Spleen (tissue), 11 donors: Measurements from ENCODE around the gene ZNF536. TPM values are rescaled to one million over a fixed set of nuclear protein-coding genes. Genes with fewer than 3 reads are reported as not detected.
"Not testable (repeated sequence)": the region's sequence is repeated elsewhere in the genome, so short reads cannot be mapped to it uniquely, and the experiment has no call there.

Experiments
- DNase-seq: peaks from one replicate; pipeline ENCODE4 v3.0.0-alpha.2; 2020
- H3K27ac ChIP-seq, 8 donors: fragments of 200-600 bp; sonication (generic) in 7 of 8; 1 replicate in 4 of 8; 2 replicates in 4 of 8; pipeline versions ENCODE4 v1.5.0 to v1.8.0; 2016 to 2021; ENCODE audit warnings: inconsistent platforms in 4 of 8, mild to moderate bottlenecking in 4 of 8, moderate library complexity in 1 of 8
- H3K27me3 ChIP-seq, 7 donors: fragments of 200-600 bp; sonication (generic) in 6 of 7; replicated peaks in 1 of 7; 1 replicate in 4 of 7; 2 replicates in 3 of 7; pipeline versions ENCODE4 v1.5.0 to v1.8.0; 2016 to 2021; ENCODE audit warnings: inconsistent platforms in 3 of 7, mild to moderate bottlenecking in 1 of 7
- H3K36me3 ChIP-seq, 6 donors: fragments of 200-600 bp; sonication (generic) in 5 of 6; 1 replicate in 4 of 6; 2 replicates in 2 of 6; pipeline versions ENCODE4 v1.5.0 to v1.8.0; 2016 to 2021; ENCODE audit warnings: inconsistent platforms in 2 of 6
- H3K4me1 ChIP-seq, 6 donors: fragments of 200-600 bp; sonication (generic) in 5 of 6; 1 replicate in 3 of 6; 2 replicates in 3 of 6; pipeline versions ENCODE4 v1.5.0 to v1.8.0; 2016 to 2021; ENCODE audit warnings: inconsistent platforms in 3 of 6
- H3K4me3 ChIP-seq, 8 donors: fragments of 200-600 bp; sonication (generic) in 7 of 8; 1 replicate in 4 of 8; 2 replicates in 4 of 8; pipeline versions ENCODE4 v1.5.0 to v1.8.0; 2016 to 2021; ENCODE audit warnings: inconsistent platforms in 4 of 8, mild to moderate bottlenecking in 4 of 8, moderate library complexity in 2 of 8
- H3K9me3 ChIP-seq, 8 donors: fragments of 200-600 bp; sonication (generic) in 7 of 8; 1 replicate in 4 of 8; 2 replicates in 4 of 8; pipeline versions ENCODE4 v1.5.0 to v1.8.0; 2016 to 2021; ENCODE audit warnings: inconsistent platforms in 4 of 8
- POLR2A ChIP-seq, 3 donors: fragments of 450-650 bp; IDR thresholded peaks; one replicate each; pipeline ENCODE4 v1.5.1; 2017; ENCODE audit warnings: antibody characterized with exemption in 3 of 3, mild to moderate bottlenecking in 1 of 3
- POLR2AphosphoS5 ChIP-seq, 3 donors: sonication (generic); formaldehyde crosslinking; IDR thresholded peaks; one replicate each; pipeline ENCODE4 v1.5.1; 2017; ENCODE audit warnings: antibody characterized with exemption in 3 of 3
- WGBS, 5 donors: extraction: QIAGEN DNeasy Blood & Tissue Kit in 3 of 5; methylation state at CpG; one replicate each; pipeline versions ENCODE4 v1.1.5 to v1.1.7; 2013 to 2018; 5-methylcytosine and 5-hydroxymethylcytosine counted together
- intact Hi-C: fragments of 100-400 bp; cut with DNase I; formaldehyde crosslinking; loops from one replicate; pipeline ENCODE4 v1.15.0; 2023; ENCODE audit warnings: low total_unique reads
- polyA plus RNA-seq, 3 donors: library from polyadenylated mRNA; stranded (reverse); fragments of 200-250 nt; gene quantifications; one replicate each; pipeline ENCODE4 v1.2.1, GENCODE V29; 2013
- total RNA-seq, 7 donors: library from RNA; depleted of rRNA in 3 of 7; stranded (reverse); fragments of >200 nt in 3 of 7; fragmentation: NEBNext Ultra II Directional in 4 of 7; extraction: Animal tissue kit (Norgen Biotek cat#: 25700) in 4 of 7; gene quantifications; one replicate each; pipeline versions ENCODE4 v1.1.0 to v1.2.1, GENCODE V29; 2016 to 2021
- TF ChIP-seq, protein P1 (sequence below), 11 experiments: fragments of 200-600 bp in 7 of 11; fragments of 450-650 bp in 4 of 11; sonication (generic) in 4 of 11; IDR thresholded peaks in 8 of 11; conservative IDR thresholded peaks in 3 of 11; 1 replicate in 7 of 11; 2 replicates in 4 of 11; pipeline versions ENCODE4 v1.4.0 to v1.8.0; 2016 to 2021; ENCODE audit warnings: antibody characterized with exemption in 11 of 11, inconsistent platforms in 4 of 11, mild to moderate bottlenecking in 1 of 11
- donor health status: healthy with polysubstance abuse.
- donor health status: DM: no; HTN: no; CAD: no; lungs with moderate emphysema.
- donor health status: DM: no; HTN: no; CAD: no.
- donor health status: Bipolar disorder and iron deficiency.
- donor health status: healthy.
- donor health status: DM: no; HTN: no; CAD: no.
- donor health status: DM: yes; HTN: yes; CAD: no.

The ZNF536 gene
- total and polyA plus RNA-seq, 10 donors = 0.13 to 4.1 (median 2.1) TPM

DNA sequence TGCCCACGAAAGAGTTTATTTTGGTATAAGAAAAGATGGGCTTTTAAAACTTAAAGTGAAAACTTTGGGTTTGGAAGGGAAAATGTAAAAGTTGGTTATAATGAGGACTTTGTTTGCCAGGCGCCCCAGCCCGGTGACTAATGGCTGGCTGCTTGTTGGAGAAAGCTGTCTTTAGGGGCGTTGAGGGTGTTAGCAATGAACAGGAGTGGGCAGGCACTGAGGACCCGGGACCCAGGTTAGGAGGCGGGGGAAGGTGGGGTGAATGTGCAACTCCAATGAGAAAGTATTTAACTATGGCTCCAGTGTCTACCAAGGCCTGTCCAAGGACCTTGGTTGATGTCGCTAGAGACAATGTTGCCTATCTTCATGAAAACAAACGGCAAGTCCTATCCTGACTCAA lies 118.6 kb downstream of the ZNF536 start:
- Histone ChIP-seq H3K27ac (no peak overlapping the region), H3K4me1 (no peaks in the 10 kb centered on the region), H3K9me3 (peaks cover 0 to 6% (median 0%) of the 10 kb centered on the region in 8 donors), H3K27me3 (peaks cover 0 to 28% (median 0%) of the 10 kb centered on the region in 7 donors), H3K4me3 (no peak overlapping the region), H3K36me3 (no peaks in the 10 kb centered on the region)
- no peak for TF ChIP-seq POLR2A (IDR thresholded peaks at IDR 0.05)
- no peak for DNase-seq
- intact Hi-C loops = no loop called here
- WGBS, 5 donors = 87 to 92% (median 90%) methylated on average over 8 of the region's 8 CpGs

DNA sequence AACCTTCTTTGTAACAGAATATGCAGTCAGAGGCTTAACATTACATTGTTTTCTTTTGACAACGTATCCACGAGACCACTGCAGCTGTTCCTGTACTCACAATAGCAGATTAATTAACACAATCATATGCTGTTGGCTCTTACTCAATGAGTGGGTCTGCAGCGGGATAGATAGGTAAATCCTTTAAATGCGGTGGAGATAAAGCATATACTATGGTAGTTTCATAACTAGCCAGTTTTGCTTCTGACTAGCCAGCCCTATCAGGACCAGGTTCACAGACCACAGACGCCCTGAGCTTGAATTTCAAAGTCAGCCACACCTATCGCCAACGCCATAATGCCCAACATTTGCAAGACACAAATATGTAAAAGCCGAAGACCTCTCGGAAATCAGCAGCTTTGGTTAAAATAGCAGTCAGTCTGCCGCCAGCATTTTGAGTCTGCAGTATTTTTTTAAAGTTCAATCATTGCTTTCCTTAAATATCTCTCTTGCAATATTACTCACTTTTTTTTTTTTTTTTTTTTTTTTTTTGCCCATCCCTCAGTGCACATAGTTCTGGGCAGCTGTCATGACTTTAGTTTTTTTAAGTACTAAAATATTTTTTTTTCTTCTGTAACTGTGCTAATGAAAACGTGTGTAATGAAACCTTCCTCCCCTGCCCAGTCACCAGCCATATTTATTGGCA lies 120.5 kb downstream of the ZNF536 start:
- WGBS, 5 donors = 43 to 52% (median 49%) methylated on average over 11 of the region's 11 CpGs
- H3K27me3 ChIP-seq = peaks cover 0 to 19% (median 0%) of the 10 kb centered on the region in 7 donors
- TF ChIP-seq, protein P1, sequence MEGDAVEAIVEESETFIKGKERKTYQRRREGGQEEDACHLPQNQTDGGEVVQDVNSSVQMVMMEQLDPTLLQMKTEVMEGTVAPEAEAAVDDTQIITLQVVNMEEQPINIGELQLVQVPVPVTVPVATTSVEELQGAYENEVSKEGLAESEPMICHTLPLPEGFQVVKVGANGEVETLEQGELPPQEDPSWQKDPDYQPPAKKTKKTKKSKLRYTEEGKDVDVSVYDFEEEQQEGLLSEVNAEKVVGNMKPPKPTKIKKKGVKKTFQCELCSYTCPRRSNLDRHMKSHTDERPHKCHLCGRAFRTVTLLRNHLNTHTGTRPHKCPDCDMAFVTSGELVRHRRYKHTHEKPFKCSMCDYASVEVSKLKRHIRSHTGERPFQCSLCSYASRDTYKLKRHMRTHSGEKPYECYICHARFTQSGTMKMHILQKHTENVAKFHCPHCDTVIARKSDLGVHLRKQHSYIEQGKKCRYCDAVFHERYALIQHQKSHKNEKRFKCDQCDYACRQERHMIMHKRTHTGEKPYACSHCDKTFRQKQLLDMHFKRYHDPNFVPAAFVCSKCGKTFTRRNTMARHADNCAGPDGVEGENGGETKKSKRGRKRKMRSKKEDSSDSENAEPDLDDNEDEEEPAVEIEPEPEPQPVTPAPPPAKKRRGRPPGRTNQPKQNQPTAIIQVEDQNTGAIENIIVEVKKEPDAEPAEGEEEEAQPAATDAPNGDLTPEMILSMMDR (IDR thresholded peaks at IDR 0.05 in 8 of 11, conservative IDR thresholded peaks at IDR 0.05 in 3 of 11) = no peak
- TF ChIP-seq POLR2A (IDR thresholded peaks at IDR 0.05) (no peak), POLR2AphosphoS5 (IDR thresholded peaks at IDR 0.05) (no peak)
- no peak for DNase-seq
- no peaks in the 10 kb centered on the region for H3K36me3 ChIP-seq
- H3K9me3 ChIP-seq = no peaks in the 10 kb centered on the region
- H3K4me3 ChIP-seq = no peak overlapping the region
- H3K27ac ChIP-seq = no peak overlapping the region
- no peaks in the 10 kb centered on the region for H3K4me1 ChIP-seq
- intact Hi-C loops = no loop called here

DNA sequence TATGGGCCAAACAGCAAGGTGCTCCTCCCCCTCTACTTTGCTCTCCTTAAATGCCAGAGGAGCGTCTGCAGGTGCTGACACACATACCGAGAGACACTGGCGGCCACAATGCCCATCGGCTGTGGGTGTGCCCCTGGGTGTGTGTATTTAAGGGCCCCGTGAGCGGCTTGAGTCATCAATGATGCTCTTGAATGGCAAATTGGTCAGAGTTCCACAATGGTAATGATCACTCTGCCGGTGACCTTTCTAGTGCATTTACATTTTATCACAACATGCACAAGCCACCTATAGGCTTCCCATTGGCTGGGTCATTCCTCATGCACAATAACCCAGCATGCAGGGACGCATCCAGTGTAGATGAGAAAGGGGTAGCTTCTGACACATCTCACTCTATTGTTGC lies 124.8 kb downstream of the ZNF536 start:
- intact Hi-C loops = no loop called here
- WGBS, 5 donors = 72 to 85% (median 79%) methylated on average over 7 to 8 of the region's 8 CpGs
- Histone ChIP-seq H3K4me1 (no peaks in the 10 kb centered on the region), H3K27ac (no peak overlapping the region), H3K9me3 (no peaks in the 10 kb centered on the region), H3K36me3 (no peaks in the 10 kb centered on the region), H3K4me3 (no peak overlapping the region), H3K27me3 (peaks cover 0 to 16% (median 0%) of the 10 kb centered on the region in 7 donors)
- TF ChIP-seq POLR2AphosphoS5 (IDR thresholded peaks at IDR 0.05) (no peak), POLR2A (IDR thresholded peaks at IDR 0.05) (no peak)
- TF ChIP-seq, protein P1 (IDR thresholded peaks at IDR 0.05 in 8 of 11, conservative IDR thresholded peaks at IDR 0.05 in 3 of 11) = no peak
- no peak for DNase-seq

DNA sequence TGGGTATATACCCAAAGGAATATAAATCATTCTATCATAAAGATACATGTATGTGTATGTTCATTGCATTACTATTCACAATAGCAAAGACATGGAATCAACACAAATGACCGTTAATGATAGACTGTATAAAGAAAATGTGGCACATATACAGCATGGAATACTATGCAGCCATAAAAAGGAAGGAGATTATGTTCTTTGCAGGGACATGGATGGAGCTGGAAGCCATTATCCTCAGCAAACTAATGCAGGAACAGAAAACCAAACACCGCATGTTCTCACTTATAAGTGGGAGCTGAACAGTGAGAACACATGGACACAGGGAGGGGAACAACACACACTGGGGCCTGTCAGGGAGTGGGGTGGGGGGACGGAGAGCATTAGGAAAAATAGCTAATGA lies 125.9 kb downstream of the ZNF536 start:
- H3K36me3 ChIP-seq, H3K27ac ChIP-seq, H3K9me3 ChIP-seq, H3K4me3 ChIP-seq, intact Hi-C loops, DNase-seq, H3K4me1 ChIP-seq: not testable (repeated sequence)
- peaks cover 0 to 16% (median 0%) of the 10 kb centered on the region in 7 donors for H3K27me3 ChIP-seq
- 82 to 90% (median 87%) methylated on average over 2 to 3 of the region's 3 CpGs for WGBS, 5 donors

DNA sequence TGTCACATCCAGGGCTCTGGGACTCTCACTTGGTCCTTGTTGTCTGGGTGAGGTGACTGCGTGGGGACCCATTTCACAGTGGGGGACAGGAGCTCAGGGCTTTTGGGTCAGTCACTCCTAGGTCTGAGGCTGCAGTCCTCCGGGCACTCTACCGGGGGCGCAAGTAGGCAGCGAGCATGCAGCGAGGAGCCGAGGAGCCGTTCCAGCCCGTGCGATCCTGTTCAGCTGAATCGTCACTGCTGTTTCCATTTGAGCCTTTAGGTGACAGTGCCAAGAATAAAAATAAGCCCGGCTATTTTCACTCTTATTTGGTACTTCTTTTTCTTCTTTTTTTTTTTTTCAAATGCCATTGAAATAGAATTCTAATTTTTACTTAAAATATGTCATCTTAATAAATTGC lies 126.5 kb downstream of the ZNF536 start:
- Histone ChIP-seq H3K4me3 (no peak overlapping the region), H3K4me1 (no peaks in the 10 kb centered on the region), H3K27me3 (peaks cover 0 to 10% (median 0%) of the 10 kb centered on the region in 7 donors), H3K27ac (no peak overlapping the region), H3K36me3 (no peaks in the 10 kb centered on the region), H3K9me3 (no peaks in the 10 kb centered on the region)
- no peak for TF ChIP-seq POLR2AphosphoS5 (IDR thresholded peaks at IDR 0.05)
- DNase-seq = no peak
- intact Hi-C loops = no loop called here
- WGBS, 5 donors = 17 to 38% (median 26%) methylated on average over 12 of the region's 12 CpGs
